ACHN (cell line): ENCODE data around the gene PJVK.
"Not testable (repeated sequence)": the region's sequence is repeated elsewhere in the genome, so short reads cannot be mapped to it uniquely, and the experiment has no call there.

ENCODE experiments used
- DNase-seq: peaks from one replicate; pipeline ENCODE4 v3.0.0-alpha.2; 2015
- in situ Hi-C: cut with HindIII; loops from 2 replicates; pipeline ENCODE4 v1.10.0; 2017; ENCODE audit warnings: low sequenced_read_pairs, low pct_ligation_motif_present, low pct_unique_long_range_greater_than_20kb

PJVK gene

GRCh38 chr2:178450774-178451525 is at the start of gene PJVK, which contains the start of gene PRKRA:
PJVK (plus strand) TSS chr2:178451378; CDS start chr2:178453410, 2,032 bp downstream.
PRKRA (minus strand) TSS chr2:178451175; CDS start chr2:178451030, 145 bp downstream.
- in situ Hi-C loops = no loop called here
- peak; percentile 98 for DNase-seq

GRCh38 chr2:178401994-178402437 is 49.2 kb upstream of the PJVK start:
- in situ Hi-C loops = loop anchor here (25.0 kb wide), 1 partner anchor 265 kb away; no protein-coding TSS in a partner anchor
- DNase-seq = no peak

- in situ Hi-C loops = loop anchor here (25.0 kb wide), 1 partner anchor 266 kb away; no protein-coding TSS in a partner anchor
- no peak for DNase-seq
Measured at GRCh38 chr2:178403671-178404306, 47.4 kb upstream of the PJVK start.

GRCh38 chr2:178404368-178404767 is 46.8 kb upstream of the PJVK start:
- peak; percentile 40 for DNase-seq

GRCh38 chr2:178409261-178409660 is 41.9 kb upstream of the PJVK start:
- in situ Hi-C loops = loop anchor here (25.0 kb wide), 1 partner anchor 272 kb away; no protein-coding TSS in a partner anchor
- DNase-seq = no peak

More at GRCh38 chr2:178404368-178404767, 46.8 kb upstream of the PJVK start:
- in situ Hi-C loops = loop anchor here (25.0 kb wide), 1 partner anchor 267 kb away; no protein-coding TSS in a partner anchor

GRCh38 chr2:178412047-178412446 is 39.1 kb upstream of the PJVK start:
- no peak for DNase-seq
- in situ Hi-C loops = loop anchor here (25.0 kb wide), 1 partner anchor 275 kb away; no protein-coding TSS in a partner anchor

- DNase-seq = not testable (repeated sequence)
- in situ Hi-C loops = loop anchor here (25.0 kb wide), 1 partner anchor 275 kb away; no protein-coding TSS in a partner anchor
Measured at GRCh38 chr2:178412453-178412852, 38.7 kb upstream of the PJVK start.

GRCh38 chr2:178413472-178414265 is 37.5 kb upstream of the PJVK start:
- peak; percentile 82 for DNase-seq
- in situ Hi-C loops = loop anchor here (25.0 kb wide), 1 partner anchor 276 kb away; no protein-coding TSS in a partner anchor

GRCh38 chr2:178414266-178415247 is 36.6 kb upstream of the PJVK start:
- peak; percentile 98 for DNase-seq
- in situ Hi-C loops = loop anchor here (25.0 kb wide), 1 partner anchor 277 kb away; no protein-coding TSS in a partner anchor

GRCh38 chr2:178415979-178416378 is 35.2 kb upstream of the PJVK start:
- no peak for DNase-seq
- in situ Hi-C loops = loop anchor here (25.0 kb wide), 1 partner anchor 279 kb away; no protein-coding TSS in a partner anchor

- in situ Hi-C loops = loop anchor here (25.0 kb wide), 1 partner anchor 281 kb away; no protein-coding TSS in a partner anchor
- no peak for DNase-seq
Measured at GRCh38 chr2:178417916-178418315, 33.3 kb upstream of the PJVK start.

GRCh38 chr2:178418426-178418825 is 32.8 kb upstream of the PJVK start:
- no peak for DNase-seq
- in situ Hi-C loops = loop anchor here (25.0 kb wide), 1 partner anchor 281 kb away; no protein-coding TSS in a partner anchor

GRCh38 chr2:178419123-178419522 is 32.1 kb upstream of the PJVK start:
- in situ Hi-C loops = loop anchor here (25.0 kb wide), 1 partner anchor 282 kb away; no protein-coding TSS in a partner anchor
- DNase-seq = peak; percentile 45

- DNase-seq = no peak
- in situ Hi-C loops = loop anchor here (25.0 kb wide), 1 partner anchor 283 kb away; no protein-coding TSS in a partner anchor
Measured at GRCh38 chr2:178420463-178420999, 30.6 kb upstream of the PJVK start.

GRCh38 chr2:178422097-178422496 is 29.1 kb upstream of the PJVK start:
- in situ Hi-C loops = loop anchor here (25.0 kb wide), 1 partner anchor 285 kb away; no protein-coding TSS in a partner anchor
- DNase-seq = no peak

GRCh38 chr2:178423746-178424145 is 27.4 kb upstream of the PJVK start:
- DNase-seq = not testable (repeated sequence)
- in situ Hi-C loops = loop anchor here (25.0 kb wide), 1 partner anchor 286 kb away; no protein-coding TSS in a partner anchor
